GM18502 (cell line): ENCODE measurements around the gene C3orf20.

Experiments
- ATAC-seq: cut with Tn5 transposase; IDR thresholded peaks from one replicate; pipeline ENCODE4 v1.9.1; 2021; ENCODE audit warnings: mild to moderate bottlenecking; ENCODE audit not compliant: unreplicated experiment, poor library complexity

Gene C3orf20

DNA sequence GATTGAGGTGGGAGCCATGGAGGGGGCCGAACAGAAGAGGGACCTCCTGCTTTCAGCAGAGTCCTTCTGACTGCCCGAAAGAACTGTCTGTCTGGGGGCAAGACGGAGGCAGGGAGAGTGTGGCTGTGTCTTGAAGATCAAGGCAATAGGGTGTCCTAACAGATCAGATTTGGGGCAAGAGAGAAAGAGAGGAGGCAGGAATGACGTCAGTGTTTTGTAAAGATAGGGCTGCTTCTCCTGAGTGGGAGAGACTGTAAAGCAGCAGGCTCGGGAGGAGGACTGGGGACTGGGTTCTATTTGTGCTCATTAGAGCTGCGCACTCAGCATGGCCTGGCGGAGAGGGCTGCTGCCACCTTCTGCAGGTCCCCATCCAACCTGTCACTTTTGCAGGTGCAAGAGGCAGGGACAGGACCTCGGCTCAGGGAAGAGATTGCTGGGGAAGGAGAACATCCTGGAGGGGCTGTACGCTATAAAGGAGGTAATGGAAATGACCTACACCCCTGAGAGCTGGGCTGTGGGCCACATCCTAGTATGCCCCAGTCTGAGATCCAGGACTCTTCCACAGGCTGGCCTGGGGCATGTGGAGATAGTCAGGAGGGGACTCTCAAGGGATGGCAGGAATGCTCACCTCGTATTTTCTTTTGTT lies 114.8 kb downstream of the C3orf20 start:
- ATAC-seq = no peak

DNA sequence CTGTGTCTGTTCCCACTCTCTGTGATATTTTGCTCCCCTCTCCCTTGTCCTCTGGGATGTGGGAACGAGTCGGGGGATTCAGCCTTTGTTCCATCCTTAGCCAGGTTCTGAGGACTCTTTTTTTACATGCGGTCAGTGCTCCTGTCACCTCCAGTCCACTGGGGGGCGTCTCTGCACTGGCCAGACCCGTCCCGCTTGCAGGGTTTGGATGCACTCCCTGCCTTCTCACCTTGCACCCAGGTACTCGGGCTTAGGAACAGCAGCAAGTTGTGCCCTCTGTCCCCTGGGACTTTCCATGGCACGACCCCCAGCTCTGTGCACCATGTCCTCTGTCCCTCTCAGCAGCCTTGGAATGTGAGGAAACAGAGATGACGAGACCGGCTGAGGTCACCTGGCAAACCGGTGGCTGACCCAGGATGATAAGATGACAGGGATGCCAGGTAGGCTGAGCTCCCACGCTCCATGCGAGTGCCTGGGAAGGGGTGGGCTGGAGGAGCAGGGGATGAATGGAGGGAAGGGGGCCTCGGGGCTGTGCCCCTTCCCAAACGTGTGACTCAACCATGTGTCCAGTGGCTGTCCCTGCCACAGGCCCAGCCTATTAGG lies 116.5 kb downstream of the C3orf20 start:
- ATAC-seq = no peak

- ATAC-seq = no peak
Measured at GRCh38 chr3:14792691-14793121, 117.8 kb downstream of the C3orf20 start.

GRCh38 chr3:14793126-14793857 lies 118.4 kb downstream of the C3orf20 start:
- no peak for ATAC-seq

DNA sequence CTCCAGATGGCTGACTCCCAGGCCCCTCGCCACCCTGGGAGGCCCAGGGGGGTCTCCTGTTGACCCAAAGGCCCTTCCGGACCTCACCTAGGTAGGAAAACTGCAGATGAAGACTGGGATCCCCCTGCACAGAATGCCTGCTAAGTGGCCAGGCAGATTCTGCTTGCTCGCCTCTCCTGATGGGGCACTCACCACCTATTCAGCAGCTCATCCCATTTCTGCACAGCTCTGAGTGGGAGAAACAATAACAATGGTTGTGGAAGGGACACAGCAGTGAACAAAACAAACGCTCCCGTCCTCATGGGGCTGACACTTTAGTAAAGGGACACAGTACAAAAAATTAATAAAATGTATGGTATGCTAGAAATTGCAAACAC lies 118.9 kb downstream of the C3orf20 start:
- no peak for ATAC-seq

DNA sequence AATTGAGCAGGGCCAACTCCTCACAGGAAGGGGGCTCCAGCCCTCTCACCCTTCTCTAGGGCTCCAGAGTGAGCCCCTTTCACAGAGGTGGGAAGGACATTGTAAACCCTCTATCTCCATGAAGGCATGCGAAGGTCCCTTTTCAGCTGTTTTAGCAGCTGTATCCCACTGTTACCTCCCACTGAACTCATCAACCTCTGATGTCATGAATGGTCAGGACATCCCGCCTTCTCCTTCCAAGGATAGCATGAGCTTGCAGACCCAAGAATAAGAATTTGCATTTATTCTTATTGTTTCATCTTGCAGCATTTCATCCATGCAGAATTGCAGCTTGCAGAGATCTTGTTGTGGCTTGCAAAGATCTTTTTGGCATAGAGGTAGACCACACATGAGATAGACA lies 119.5 kb downstream of the C3orf20 start:
- ATAC-seq = no peak

DNA sequence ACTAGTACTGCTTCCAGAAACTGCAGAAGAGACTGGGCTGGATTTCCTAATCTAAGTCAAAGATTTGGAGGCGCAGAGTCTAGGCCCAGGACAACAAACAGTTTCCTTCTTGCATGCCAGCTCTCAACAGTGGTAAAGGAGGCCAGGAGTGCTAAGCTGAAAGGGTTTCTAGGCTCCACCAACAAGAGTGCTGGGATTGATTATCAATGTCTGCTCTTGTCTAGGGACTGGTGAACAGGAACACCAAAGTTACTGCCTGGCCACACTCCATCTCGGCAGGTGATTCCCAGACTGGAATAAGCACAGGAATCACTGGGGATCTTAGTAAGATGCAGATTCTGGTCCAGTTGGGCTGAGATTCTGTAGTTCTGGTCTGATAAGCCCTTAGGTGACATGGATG lies 121.1 kb downstream of the C3orf20 start:
- ATAC-seq = no peak

- ATAC-seq = no peak
Measured at GRCh38 chr3:14796403-14797077, 121.6 kb downstream of the C3orf20 start.

DNA sequence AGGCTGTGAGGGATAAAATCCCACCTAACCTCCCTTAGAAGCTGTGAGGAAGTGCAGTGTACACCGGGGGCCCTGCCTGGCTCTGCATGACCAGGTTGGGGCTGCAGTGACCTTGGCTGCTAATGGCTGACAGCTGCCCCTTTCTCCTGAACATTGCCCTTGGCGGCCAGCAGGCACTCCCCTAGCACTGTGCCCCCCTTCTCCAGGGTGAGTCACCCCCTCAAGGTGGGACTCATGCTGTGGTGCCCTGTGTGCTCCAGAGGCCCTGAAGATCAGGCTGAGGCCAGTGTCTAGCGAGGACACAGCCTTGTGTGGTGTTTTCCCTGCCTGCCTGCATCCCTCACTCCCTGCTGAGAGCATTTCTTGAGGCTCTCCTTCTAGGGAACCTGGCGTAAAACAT lies 122.8 kb downstream of the C3orf20 start:
- ATAC-seq = no peak

- ATAC-seq = no peak
Measured at GRCh38 chr3:14798231-14798630, 123.3 kb downstream of the C3orf20 start.

GRCh38 chr3:14799146-14799545 lies 124.2 kb downstream of the C3orf20 start:
- ATAC-seq = no peak

- ATAC-seq = no peak
Measured at GRCh38 chr3:14801031-14801430, 126.1 kb downstream of the C3orf20 start.

GRCh38 chr3:14801668-14802380 lies 126.9 kb downstream of the C3orf20 start:
- ATAC-seq = no peak

DNA sequence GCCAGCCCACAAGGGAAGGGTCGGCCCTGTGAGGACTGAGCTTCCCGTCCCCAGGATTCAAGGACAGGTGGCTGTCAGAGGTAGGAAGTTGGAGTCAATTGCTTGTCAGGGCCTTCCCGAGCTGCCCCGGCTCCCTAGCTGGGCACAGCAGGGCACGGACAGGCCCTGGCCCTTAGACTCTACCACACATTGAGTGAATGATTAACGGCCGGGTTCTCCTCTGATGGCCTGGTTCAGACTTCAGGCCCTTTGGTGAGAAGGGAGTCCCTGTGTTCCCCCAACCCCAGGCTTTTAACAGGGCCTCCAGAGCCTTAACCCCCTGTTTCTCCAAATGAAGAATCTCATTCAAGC lies 127.4 kb downstream of the C3orf20 start:
- ATAC-seq = no peak

- no peak for ATAC-seq
Measured at GRCh38 chr3:14803101-14803980, 128.4 kb downstream of the C3orf20 start.

GRCh38 chr3:14803981-14804834 lies 129.3 kb downstream of the C3orf20 start:
- no peak for ATAC-seq

DNA sequence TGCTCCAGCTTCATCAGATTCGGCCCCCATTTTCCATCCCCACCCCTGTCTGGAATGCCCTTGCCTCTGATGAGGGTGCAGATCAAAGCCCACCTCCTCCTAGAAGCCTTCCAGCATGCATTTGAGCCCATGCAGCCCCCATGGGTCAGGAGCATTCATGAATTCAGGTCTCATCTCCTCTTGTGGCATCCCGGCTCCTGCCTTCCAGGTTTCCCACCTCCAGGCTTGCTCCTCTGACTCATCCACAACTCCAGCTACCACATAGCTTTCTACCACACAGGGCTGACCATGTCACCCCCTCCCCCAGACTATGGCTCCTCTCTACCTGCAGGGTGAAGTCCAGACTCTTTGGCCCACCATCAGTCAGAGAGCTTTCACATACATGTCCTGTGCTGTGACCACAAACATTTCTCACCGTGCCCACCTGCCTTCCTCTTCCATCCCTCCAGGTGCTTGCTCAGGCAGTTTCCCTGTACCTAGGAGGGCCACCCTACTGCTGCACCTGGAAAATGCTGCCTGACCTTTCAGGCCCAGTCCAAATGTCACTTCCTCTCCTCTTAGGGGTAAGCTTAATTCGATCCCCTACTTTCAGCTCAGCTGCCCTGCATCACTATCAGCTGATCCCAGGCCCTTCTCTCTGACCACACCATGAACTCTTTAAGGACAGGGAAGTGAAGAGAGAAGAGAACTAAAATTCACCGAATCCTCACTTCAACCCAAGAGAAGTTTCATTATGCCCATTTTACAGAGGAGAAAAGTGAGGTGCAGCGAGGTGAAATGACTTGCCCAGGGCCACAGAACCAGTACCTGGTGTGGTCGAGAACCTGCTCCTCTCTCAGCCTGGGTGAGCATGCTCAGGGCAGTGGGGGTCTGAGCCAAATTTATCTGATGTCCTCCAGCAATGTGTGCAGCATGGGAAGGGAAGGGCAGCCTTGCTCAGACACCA lies 130.2 kb downstream of the C3orf20 start:
- ATAC-seq = no peak
